Stimulated activated naive CD4-positive, alpha-beta T cell treated with Interleukin-2 at 50 U/mL for 16 hours (primary cell): ENCODE results near the gene ZCCHC17.
"Not testable (repeated sequence)": the region's sequence is repeated elsewhere in the genome, so short reads cannot be mapped to it uniquely, and the experiment has no call there.

Experiments used
- DNase-seq: peaks from one replicate; lab custom pipeline; 2025; lab: John Stamatoyannopoulos, UW

ZCCHC17 gene

GRCh38 chr1:31296486-31297276 is at the start of gene ZCCHC17, which contains the start of gene SNRNP40:
Gene ZCCHC17, plus strand, starts transcription at chr1:31297032. Its CDS starts 13,067 bp downstream, at chr1:31310099.
Gene SNRNP40, minus strand, starts transcription at chr1:31296788. Its CDS starts 37 bp downstream, at chr1:31296751.
- DNase-seq, result peak; percentile 94

GRCh38 chr1:31248276-31248675 is 48.6 kb upstream of the ZCCHC17 start:
- no peak for DNase-seq

- no peak for DNase-seq
These were observed 47.0 kb upstream of the ZCCHC17 start for GRCh38 chr1:31249854-31250253.

GRCh38 chr1:31257213-31257612 is 39.6 kb upstream of the ZCCHC17 start:
- DNase-seq, result no peak

GRCh38 chr1:31258581-31258980 is 38.3 kb upstream of the ZCCHC17 start:
- DNase-seq, result no peak

DNA sequence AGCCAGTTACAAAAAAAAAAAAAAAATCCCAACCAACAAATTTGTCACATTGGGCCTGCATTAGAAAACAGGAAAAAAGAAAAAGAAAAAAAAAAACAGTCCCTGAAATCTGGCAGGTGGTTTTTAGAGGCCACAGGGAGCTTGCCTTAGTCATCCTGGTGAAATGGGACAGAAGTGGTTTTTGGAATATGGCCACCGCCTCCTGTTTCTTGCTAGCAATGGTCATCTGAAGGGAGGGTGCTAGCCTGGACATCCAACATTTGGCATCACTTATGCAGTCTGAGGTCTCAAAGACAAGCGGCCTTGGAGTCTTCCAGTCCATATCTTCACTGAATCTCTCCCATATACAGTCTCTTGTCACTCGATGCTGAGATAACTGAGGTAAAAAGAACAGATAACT is 37.1 kb upstream of the ZCCHC17 start:
- DNase-seq, result no peak

DNA sequence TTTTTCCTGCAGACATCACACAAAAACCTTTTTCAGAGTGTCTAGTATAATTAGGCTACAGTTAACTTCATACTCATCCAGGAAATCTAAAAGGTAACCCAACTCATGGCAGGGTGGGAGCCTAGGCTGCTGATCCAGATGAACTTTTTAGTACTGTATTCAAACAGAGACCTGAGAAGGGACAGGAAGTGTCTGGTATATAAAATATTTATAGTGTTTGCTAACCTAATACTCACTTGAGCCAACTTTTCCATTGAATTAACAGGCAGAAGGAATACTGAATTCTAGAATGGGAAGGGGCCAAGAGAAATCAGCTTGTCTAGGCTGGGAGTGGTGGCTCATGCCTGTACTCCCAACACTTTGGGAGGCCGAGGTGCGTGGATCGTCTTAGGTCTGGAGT is 34.9 kb upstream of the ZCCHC17 start:
- DNase-seq, result no peak

DNA sequence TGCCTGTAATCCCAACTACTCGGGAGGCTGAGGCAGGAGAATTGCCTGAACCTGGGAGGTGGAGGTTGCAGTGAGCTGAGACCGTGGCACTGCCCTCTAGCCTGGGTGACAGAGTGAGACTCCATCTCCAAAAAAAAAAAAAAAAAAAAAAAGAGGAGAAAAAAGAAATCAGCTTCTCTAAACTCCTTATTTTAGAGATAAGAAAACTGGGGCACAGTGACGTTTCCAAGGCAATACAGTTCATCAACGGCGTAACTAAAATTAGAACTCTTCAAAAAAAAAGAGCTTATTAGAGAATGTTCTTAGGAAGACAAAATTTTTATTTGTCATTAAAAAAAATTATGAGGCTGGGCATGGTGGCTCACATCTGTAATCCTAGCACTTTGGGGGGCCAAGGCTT is 34.4 kb upstream of the ZCCHC17 start:
- not testable (repeated sequence) for DNase-seq

DNA sequence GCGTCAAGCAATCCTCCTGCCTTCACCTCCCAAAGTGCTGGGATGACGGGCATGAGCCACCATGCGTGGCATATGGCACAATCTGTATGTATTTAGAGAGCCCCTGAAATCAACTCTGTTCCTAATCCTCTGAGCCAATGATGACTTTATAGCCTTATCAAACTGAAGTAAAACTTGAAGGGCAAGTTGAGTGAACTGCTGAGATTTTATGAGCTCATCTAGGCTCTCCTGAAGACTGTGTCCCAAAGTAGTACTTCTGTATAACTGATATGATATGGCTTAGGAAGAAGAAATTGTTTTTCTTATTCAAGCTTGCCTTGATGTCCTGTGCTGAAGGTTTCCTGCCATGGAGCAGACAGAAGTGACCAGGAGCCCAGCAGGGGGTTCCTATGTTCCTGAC is 33.4 kb upstream of the ZCCHC17 start:
- DNase-seq, result no peak

GRCh38 chr1:31264790-31265386 is 31.9 kb upstream of the ZCCHC17 start:
- no peak for DNase-seq

GRCh38 chr1:31266547-31266946 is 30.3 kb upstream of the ZCCHC17 start:
- no peak for DNase-seq

- no peak for DNase-seq
These were observed 24.5 kb upstream of the ZCCHC17 start for GRCh38 chr1:31272369-31272768.

DNA sequence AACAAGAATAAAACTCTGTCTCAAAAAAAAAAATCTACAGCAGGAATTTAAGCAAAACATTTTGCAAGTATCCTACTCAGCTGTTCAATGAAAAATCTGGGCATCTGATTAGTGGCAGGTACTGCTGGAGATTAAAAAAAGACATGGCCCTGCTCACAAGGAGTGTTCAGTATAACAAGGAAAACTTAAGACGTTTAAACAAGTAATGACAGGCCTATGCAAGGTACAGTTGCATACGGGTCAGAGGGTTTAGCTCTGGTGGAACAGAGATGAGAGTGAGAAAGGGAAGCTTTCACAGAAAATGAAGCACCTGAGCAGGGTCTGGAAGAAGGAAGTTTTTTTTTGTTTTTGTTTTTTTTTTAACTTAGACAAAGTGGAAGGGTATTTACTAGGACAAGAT is 23.2 kb upstream of the ZCCHC17 start:
- no peak for DNase-seq

- not testable (repeated sequence) for DNase-seq
These were observed 14.4 kb upstream of the ZCCHC17 start for GRCh38 chr1:31282426-31282825.

GRCh38 chr1:31287791-31288190 is 9.0 kb upstream of the ZCCHC17 start:
- not testable (repeated sequence) for DNase-seq

GRCh38 chr1:31289021-31289420 is 7.8 kb upstream of the ZCCHC17 start:
- DNase-seq, result no peak

GRCh38 chr1:31295874-31296485 is 852 bp upstream of the ZCCHC17 start:
- DNase-seq, result no peak

DNA sequence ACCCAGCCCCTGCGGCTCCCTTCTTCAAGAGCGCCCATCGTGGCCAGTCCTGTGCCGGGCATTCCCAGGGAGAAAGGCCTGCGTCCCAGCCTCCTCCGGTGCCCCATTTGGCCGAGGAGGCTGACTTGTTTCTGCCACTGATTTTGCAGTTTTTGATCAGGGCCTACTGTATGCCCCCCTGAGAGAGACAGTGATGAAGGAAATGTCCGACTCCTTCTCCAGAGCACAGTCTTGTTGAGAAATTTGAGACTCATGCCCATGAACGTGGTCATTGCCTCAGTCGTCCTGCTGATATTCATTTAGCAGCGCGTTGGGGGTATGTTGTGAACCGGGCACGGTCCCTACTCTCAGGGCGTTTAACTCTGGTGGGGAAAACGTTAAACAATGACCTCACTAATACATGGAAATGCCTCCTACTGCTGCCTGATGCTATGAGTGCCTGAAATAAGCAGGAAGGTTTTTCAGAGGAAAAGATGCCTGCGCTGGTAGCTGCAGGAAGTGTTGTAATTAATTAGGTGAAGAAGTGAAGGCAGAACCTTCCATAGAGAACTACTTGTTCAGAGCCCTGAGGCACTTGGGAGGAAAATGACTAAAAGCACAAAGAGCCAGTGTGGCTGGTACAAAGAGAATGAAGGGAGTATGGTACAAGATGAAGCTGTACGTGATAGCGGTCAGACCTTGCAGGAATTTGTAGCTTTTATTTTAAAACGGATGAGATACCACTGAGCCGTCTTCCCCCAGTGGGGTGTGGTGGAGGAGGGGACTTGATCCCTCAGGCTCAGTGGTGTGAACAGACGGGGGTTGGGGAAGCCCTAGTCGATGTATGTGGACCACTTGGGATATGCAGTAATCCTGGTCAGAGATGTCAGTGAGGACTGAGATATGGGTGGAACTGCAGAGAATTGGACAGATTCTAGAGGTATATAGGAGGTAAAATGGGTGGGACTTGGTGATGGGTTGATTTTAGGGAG is 730 bp downstream of the ZCCHC17 start:
- DNase-seq, result no peak

DNA sequence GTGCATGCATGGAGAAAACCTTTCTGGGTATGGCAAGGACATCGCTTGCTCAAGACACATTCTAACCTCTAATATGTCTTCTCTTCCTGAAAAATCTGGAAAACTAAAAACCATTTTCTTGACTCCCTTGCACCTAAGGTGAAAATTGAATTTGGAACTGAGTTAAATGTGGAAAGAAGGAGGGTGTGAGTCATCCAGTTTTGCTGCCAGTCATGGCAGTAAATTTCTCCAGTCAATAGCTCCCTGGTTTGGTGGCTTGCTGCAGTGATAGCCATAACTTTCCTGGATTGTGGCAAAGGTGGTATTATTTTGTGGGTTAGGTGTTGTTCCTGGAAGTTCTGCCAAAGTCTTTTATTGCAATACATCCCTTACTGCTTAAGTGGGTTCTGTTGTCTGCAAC is 2.5 kb downstream of the ZCCHC17 start:
- no peak for DNase-seq

DNA sequence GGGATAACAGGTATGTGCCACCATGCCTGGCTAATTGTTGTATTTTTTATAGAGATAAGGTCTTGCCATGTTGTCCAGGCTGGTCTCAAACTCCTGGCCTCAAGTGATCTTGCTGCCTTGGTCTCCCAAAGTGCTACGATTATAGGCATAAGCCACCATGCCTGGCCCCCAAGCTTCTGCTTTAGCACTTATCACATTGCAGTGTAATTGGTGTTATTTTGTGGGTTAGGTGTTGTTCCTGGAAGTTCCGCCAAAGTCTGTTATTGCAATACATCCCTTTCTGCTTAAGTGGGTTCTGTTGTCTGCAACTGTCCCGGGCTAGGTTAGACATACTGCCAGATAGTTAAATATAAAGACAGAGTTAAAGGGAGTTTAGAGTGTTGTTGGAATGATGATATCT is 3.4 kb downstream of the ZCCHC17 start:
- DNase-seq, result no peak

DNA sequence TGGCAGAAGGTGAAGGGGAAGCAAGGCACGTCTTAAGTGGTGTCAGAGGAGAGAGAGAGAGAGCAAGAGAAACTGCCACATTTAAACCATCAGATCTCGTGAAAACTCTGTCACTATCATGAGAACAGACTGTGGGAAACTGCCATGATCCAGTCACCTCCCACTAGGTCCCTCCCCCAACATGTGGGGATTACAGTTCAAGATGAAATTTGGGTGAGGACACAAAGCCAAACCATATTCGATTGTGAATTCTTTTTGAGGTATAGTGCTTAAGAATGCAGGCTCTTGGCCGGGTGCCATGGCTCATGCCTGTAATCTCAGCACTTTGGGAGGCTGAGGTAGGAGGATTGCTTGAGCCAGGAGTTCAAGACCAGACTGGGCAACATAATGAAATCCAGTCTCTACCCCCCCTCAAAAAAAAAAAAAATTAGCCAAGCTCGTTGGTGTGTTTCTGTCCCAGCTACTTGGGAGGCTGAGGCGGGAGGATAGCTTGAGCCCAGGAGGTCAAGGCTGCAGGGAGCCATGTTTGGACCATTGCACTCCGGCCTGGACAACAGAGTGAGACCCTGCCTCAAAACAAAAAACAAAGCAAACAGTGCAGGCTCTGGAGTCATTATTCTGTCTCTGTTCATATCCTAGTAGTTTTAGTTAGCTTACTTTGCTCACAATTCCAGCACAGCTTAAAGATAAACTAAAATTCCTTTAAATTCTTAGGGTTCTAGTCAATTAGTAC is 6.0 kb downstream of the ZCCHC17 start:
- DNase-seq, result no peak
